GM13976 (cell line): ENCODE measurements around the gene BLOC1S6.

Experiments used
- DNase-seq: peaks from one replicate; pipeline ENCODE4 v3.0.0; 2012; ENCODE audit warnings: low spot score
- CTCF ChIP-seq: IDR thresholded peaks from 2 replicates; pipeline ENCODE4 v1.5.1; 2012; ENCODE audit warnings: borderline replicate concordance, mild to moderate bottlenecking; ENCODE audit not compliant: insufficient read depth; ENCODE audit errors: extremely low read depth, missing control alignments, control extremely low read depth
- in situ Hi-C: fragments of 300-500 bp; cut with MboI; formaldehyde crosslinking; loops from one replicate; pipeline ENCODE4 v1.12.0; 2022; ENCODE audit warnings: low sequenced_read_pairs, mixed read lengths, inconsistent platforms; ENCODE audit not compliant: unreplicated experiment

The BLOC1S6 gene

GRCh38 chr15:45637141-45637540, 50.0 kb downstream of the BLOC1S6 start:
- no peak for TF ChIP-seq CTCF
- in situ Hi-C loops: no loop called here
- no peak for DNase-seq

GRCh38 chr15:45637552-45638033, 50.4 kb downstream of the BLOC1S6 start:
- peak; percentile 77 for DNase-seq
- in situ Hi-C loops: no loop called here

GRCh38 chr15:45640616-45641015, 53.4 kb downstream of the BLOC1S6 start:
- no peak for TF ChIP-seq CTCF
- DNase-seq: no peak
- in situ Hi-C loops: no loop called here

More at GRCh38 chr15:45637552-45638033, 50.4 kb downstream of the BLOC1S6 start:
- no peak for TF ChIP-seq CTCF

- no peak for DNase-seq
- TF ChIP-seq CTCF: no peak
- in situ Hi-C loops: no loop called here
These were observed 54.2 kb downstream of the BLOC1S6 start for GRCh38 chr15:45641374-45641781.

GRCh38 chr15:45641999-45642932, 55.1 kb downstream of the BLOC1S6 start:
- no peak for DNase-seq
- in situ Hi-C loops: no loop called here

GRCh38 chr15:45644437-45644836, 57.3 kb downstream of the BLOC1S6 start:
- DNase-seq: no peak
- in situ Hi-C loops: no loop called here
- no peak for TF ChIP-seq CTCF

More at GRCh38 chr15:45641999-45642932, 55.1 kb downstream of the BLOC1S6 start:
- TF ChIP-seq CTCF: no peak
